Measurements from ENCODE around the gene IZUMO4. TPM values are rescaled to one million over a fixed set of nuclear protein-coding genes. Genes with fewer than 3 reads are reported as not detected.

Gene IZUMO4
- total and polyA plus RNA-seq, 8 donors = 5.2 to 42.2 (median 8.1) TPM

DNA sequence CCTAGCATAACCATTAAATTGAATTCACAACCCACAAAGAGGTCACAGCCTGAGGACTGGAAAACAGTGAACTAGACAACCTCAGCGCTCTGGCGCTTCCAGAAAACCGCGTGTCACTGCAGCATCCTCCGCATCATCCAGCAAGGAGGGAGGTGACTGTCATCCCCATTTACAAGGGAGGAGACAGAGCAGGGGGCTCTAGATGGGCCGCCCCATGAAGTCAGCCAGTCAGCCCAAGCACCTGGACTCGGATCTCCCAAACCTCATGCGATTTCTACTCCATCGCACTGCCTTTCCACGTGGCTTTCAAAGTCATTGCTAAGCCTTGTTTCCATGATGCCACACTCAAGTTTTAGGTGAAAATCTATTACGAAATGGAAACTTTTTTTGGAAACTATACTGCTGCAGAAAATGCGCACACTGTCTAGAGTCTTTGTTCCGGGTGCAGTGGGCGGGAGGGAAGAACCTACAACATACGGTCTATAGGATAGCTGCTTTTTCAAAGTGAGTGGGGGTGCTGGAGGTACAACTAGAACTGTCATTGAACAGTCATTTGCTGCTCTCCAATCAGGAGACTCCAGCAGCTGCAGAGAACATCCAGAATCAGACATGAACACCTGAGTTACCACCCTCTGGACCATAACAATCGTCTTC is 51.9 kb downstream of the IZUMO4 start:
- no peak overlapping the region for H3K27ac ChIP-seq
- H3K4me3 ChIP-seq = peak overlapping the region in 1 of 4 donors; percentile 99
- peaks cover 0 to 21% (median 7%) of the 10 kb centered on the region in 3 donors for H3K4me1 ChIP-seq
- intact Hi-C loops (cut with DNase I) = no loop called here
- no peaks in the 10 kb centered on the region for H3K9me3 ChIP-seq
- H3K36me3 ChIP-seq = no peaks in the 10 kb centered on the region
- no peak for TF ChIP-seq CTCF (IDR thresholded peaks at IDR 0.05)
- FAIRE-seq (no peak), DNase-seq (no peak), ATAC-seq (no peak)
- WGBS, 2 donors = 66 to 73% methylated on average over 16 of the region's 16 CpGs
- no peaks in the 10 kb centered on the region for H3K27me3 ChIP-seq

Other genes with a start within 250 kb of the IZUMO4 start
- gene REXO1, start 248.4 kb upstream of the IZUMO4 start, total RNA-seq = 10 to 100 TPM; 10.5 to 16.6 (median 15.1) TPM
- gene REXO1, start 248.4 kb upstream of the IZUMO4 start, polyA plus RNA-seq = 10 to 100 TPM; 29.5 to 42.2 TPM
- 10 to 100 TPM in 1 of 6 donors, 1 to 10 TPM in 5; 4.3 to 10.4 (median 7.9) TPM for gene KLF16, start 233.3 kb upstream of the IZUMO4 start, total RNA-seq
- gene KLF16, start 233.3 kb upstream of the IZUMO4 start, polyA plus RNA-seq = 1 to 10 TPM; 5.1 to 8.2 TPM
- 10 to 100 TPM; 21.1 to 30.8 (median 24.4) TPM for gene ABHD17A, start 211.4 kb upstream of the IZUMO4 start, total RNA-seq
- 10 to 100 TPM; 62.4 to 71.0 TPM for gene ABHD17A, start 211.4 kb upstream of the IZUMO4 start, polyA plus RNA-seq
- 1 to 10 TPM; 2.0 to 6.5 (median 4.5) TPM for gene ADAT3, start 191.5 kb upstream of the IZUMO4 start, total RNA-seq
- gene ADAT3, start 191.5 kb upstream of the IZUMO4 start, polyA plus RNA-seq = 10 to 100 TPM in 1 of 2 donors, 1 to 10 TPM in 1; 5.2 to 10.1 TPM
- gene SCAMP4, start 191.5 kb upstream of the IZUMO4 start, total RNA-seq = 10 to 100 TPM; 23.0 to 52.2 (median 30.7) TPM
- gene SCAMP4, start 191.5 kb upstream of the IZUMO4 start, polyA plus RNA-seq = 10 to 100 TPM; 40.8 to 49.3 TPM
- 10 to 100 TPM; 20.7 to 33.0 (median 26.0) TPM for gene CSNK1G2, start 155.7 kb upstream of the IZUMO4 start, total RNA-seq
- 10 to 100 TPM; 68.0 to 69.4 TPM for gene CSNK1G2, start 155.7 kb upstream of the IZUMO4 start, polyA plus RNA-seq
- 10 to 100 TPM; 33.9 to 46.4 (median 36.6) TPM for gene BTBD2, start 81.2 kb upstream of the IZUMO4 start, total RNA-seq
- 10 to 100 TPM; 35.6 to 44.4 TPM for gene BTBD2, start 81.2 kb upstream of the IZUMO4 start, polyA plus RNA-seq
- 100 to 1,000 TPM; 178 to 446 (median 252) TPM for gene MKNK2, start 45.7 kb upstream of the IZUMO4 start, total RNA-seq
- gene MKNK2, start 45.7 kb upstream of the IZUMO4 start, polyA plus RNA-seq = 100 to 1,000 TPM; 102 to 143 TPM
- 10 to 100 TPM; 14.5 to 26.0 (median 17.4) TPM for gene MOB3A, start 589 bp upstream of the IZUMO4 start, total RNA-seq
- gene MOB3A, start 589 bp upstream of the IZUMO4 start, polyA plus RNA-seq = 10 to 100 TPM in 1 of 2 donors, 1 to 10 TPM in 1; 9.2 to 11.1 TPM
- 100 to 1,000 TPM in 1 of 6 donors, 10 to 100 TPM in 5; 75.2 to 105 (median 83.9) TPM for gene AP3D1, start 54.7 kb downstream of the IZUMO4 start, total RNA-seq
- 100 to 1,000 TPM in 1 of 2 donors, 10 to 100 TPM in 1; 88.3 to 102 TPM for gene AP3D1, start 54.7 kb downstream of the IZUMO4 start, polyA plus RNA-seq
- 10 to 100 TPM; 11.7 to 20.4 (median 14.5) TPM for gene DOT1L, start 67.0 kb downstream of the IZUMO4 start, total RNA-seq
- 10 to 100 TPM; 14.4 to 34.4 TPM for gene DOT1L, start 67.0 kb downstream of the IZUMO4 start, polyA plus RNA-seq
- gene PLEKHJ1, start 139.4 kb downstream of the IZUMO4 start, total RNA-seq = 10 to 100 TPM; 34.3 to 50.8 (median 39.6) TPM
- gene PLEKHJ1, start 139.4 kb downstream of the IZUMO4 start, polyA plus RNA-seq = 100 to 1,000 TPM in 1 of 2 donors, 10 to 100 TPM in 1; 90.8 to 101 TPM
- 10 to 100 TPM; 25.0 to 36.1 (median 29.6) TPM for gene SF3A2, start 139.9 kb downstream of the IZUMO4 start, total RNA-seq
- 10 to 100 TPM; 39.2 to 64.0 TPM for gene SF3A2, start 139.9 kb downstream of the IZUMO4 start, polyA plus RNA-seq
- 1 to 10 TPM; 1.4 to 4.1 (median 1.7) TPM for gene AMH, start 152.4 kb downstream of the IZUMO4 start, total RNA-seq
- 1 to 10 TPM; 8.9 to 9.5 TPM for gene AMH, start 152.4 kb downstream of the IZUMO4 start, polyA plus RNA-seq
- 1 to 10 TPM in 1 of 6 donors, under 1 TPM in 3, not detected in 2; 0.29 to 1.1 (median 0.80) TPM for gene JSRP1, start 159.5 kb downstream of the IZUMO4 start, total RNA-seq
- gene JSRP1, start 159.5 kb downstream of the IZUMO4 start, polyA plus RNA-seq = 1 to 10 TPM; 3.2 to 4.0 TPM
- gene PEAK3, start 185.3 kb downstream of the IZUMO4 start, total RNA-seq = under 1 TPM in 4 of 6 donors, not detected in 2; 0.13 to 0.81 (median 0.35) TPM
- under 1 TPM; 0.04 to 0.07 TPM for gene PEAK3, start 185.3 kb downstream of the IZUMO4 start, polyA plus RNA-seq
- gene LINGO3, start 211.2 kb downstream of the IZUMO4 start, total RNA-seq = 1 to 10 TPM in 1 of 6 donors, under 1 TPM in 1, not detected in 4; 0.16 to 1.5 TPM
- gene LINGO3, start 211.2 kb downstream of the IZUMO4 start, polyA plus RNA-seq = under 1 TPM in 1 of 2 donors, not detected in 1; 0.05 TPM
- gene LSM7, start 231.7 kb downstream of the IZUMO4 start, total RNA-seq = 10 to 100 TPM; 18.3 to 36.4 (median 26.4) TPM
- 100 to 1,000 TPM; 147 to 170 TPM for gene LSM7, start 231.7 kb downstream of the IZUMO4 start, polyA plus RNA-seq
- gene SPPL2B, start 231.8 kb downstream of the IZUMO4 start, total RNA-seq = 10 to 100 TPM; 36.4 to 61.2 (median 50.6) TPM
- 100 to 1,000 TPM; 133 to 226 TPM for gene SPPL2B, start 231.8 kb downstream of the IZUMO4 start, polyA plus RNA-seq

All from pancreas (tissue), 10 donors.